Osteoblast (primary cell): Measurements from ENCODE around the gene TNPO2. TPM values are rescaled to one million over a fixed set of nuclear protein-coding genes. Genes with fewer than 3 reads are reported as not detected.

ENCODE experiments used
- DNase-seq: peaks from one replicate; pipeline ENCODE4 v3.0.0; 2011; ENCODE audit warnings: low spot score, mixed read lengths; ENCODE audit not compliant: insufficient read length; ENCODE audit errors: missing footprints
- H2AFZ ChIP-seq: 2 replicates; pipeline ENCODE4 v1.6.0; 2011; ENCODE audit warnings: mild to moderate bottlenecking, low read length
- H3K27ac ChIP-seq: 2 replicates; pipeline ENCODE4 v1.5.1; 2011; ENCODE audit warnings: mild to moderate bottlenecking, low read depth, low read length, moderate library complexity
- H3K27me3 ChIP-seq: 2 replicates; pipeline ENCODE4 v1.6.0; 2012; ENCODE audit warnings: mild to moderate bottlenecking, control low read depth, inconsistent platforms, low read length, moderate library complexity; ENCODE audit not compliant: insufficient read depth
- H3K36me3 ChIP-seq: 2 replicates; pipeline ENCODE4 v1.5.1; 2011; ENCODE audit warnings: mild to moderate bottlenecking, low read length, control low read depth, moderate library complexity; ENCODE audit not compliant: insufficient read depth
- H3K4me1 ChIP-seq: 2 replicates; pipeline ENCODE4 v1.5.1; 2011; ENCODE audit warnings: mild to moderate bottlenecking, low read length, control low read depth, moderate library complexity; ENCODE audit not compliant: insufficient read depth
- H3K4me2 ChIP-seq: 2 replicates; pipeline ENCODE4 v1.6.0; 2011; ENCODE audit warnings: mild to moderate bottlenecking, low read length; ENCODE audit not compliant: insufficient read depth
- H3K4me3 ChIP-seq: fragments of 200-600 bp; sonication (generic); 3 replicates; pipeline ENCODE4 v1.5.1; 2012; ENCODE audit warnings: mild to moderate bottlenecking, low read length, inconsistent platforms; ENCODE audit not compliant: insufficient read depth
- H3K79me2 ChIP-seq: 2 replicates; pipeline ENCODE4 v1.6.0; 2012; ENCODE audit warnings: mild to moderate bottlenecking, low read length, control low read depth, inconsistent platforms; ENCODE audit not compliant: insufficient read depth
- H3K9me3 ChIP-seq: 2 replicates; pipeline ENCODE4 v1.5.1; 2011; ENCODE audit warnings: low read depth, low read length, control low read depth
- H4K20me1 ChIP-seq: 2 replicates; pipeline ENCODE4 v1.6.0; 2012; ENCODE audit warnings: mild to moderate bottlenecking, low read length, control low read depth; ENCODE audit not compliant: insufficient read depth
- CTCF ChIP-seq: IDR thresholded peaks from 2 replicates; pipeline ENCODE4 v1.5.1; 2011; ENCODE audit warnings: mild to moderate bottlenecking, low read depth, low read length, moderate library complexity; ENCODE audit errors: extremely low read depth
- total RNA-seq: library from RNA; depleted of rRNA; stranded (reverse); fragments of >200 nt; gene quantifications from 2 replicates; pipeline ENCODE4 v1.2.3, GENCODE V29; 2012

TNPO2 gene
- total RNA-seq, 1 donor: 36.6 TPM

GRCh38 chr19:12696366-12697335 lies 27.1 kb downstream of the TNPO2 start, which contains the start of gene FBXW9:
TSS of gene FBXW9 (minus strand) at chr19:12696631. CDS start at chr19:12696581, 50 bp downstream.
- H3K27me3 ChIP-seq: no peaks in the 10 kb centered on the region
- H2AFZ ChIP-seq: peak within 1 kb of the TSS; percentile 83
- DNase-seq: peak; percentile 100
- peaks cover 36% of the 10 kb centered on the region for H3K36me3 ChIP-seq
- H3K9me3 ChIP-seq: no peaks in the 10 kb centered on the region
- H3K27ac ChIP-seq: peak within 1 kb of the TSS; percentile 67
- TF ChIP-seq CTCF: no peak
- peak within 1 kb of the TSS; percentile 90 for H3K4me3 ChIP-seq
- H4K20me1 ChIP-seq: no peaks in the 10 kb centered on the region
- H3K79me2 ChIP-seq: peaks cover 16% of the 10 kb centered on the region
- peak within 1 kb of the TSS; percentile 88 for H3K4me2 ChIP-seq
- peaks cover 9% of the 10 kb centered on the region for H3K4me1 ChIP-seq

- peak overlapping the region; percentile 67 for H3K27ac ChIP-seq
These were observed 27.8 kb downstream of the TNPO2 start for GRCh38 chr19:12695997-12696365.

GRCh38 chr19:12695514-12695913 lies 28.2 kb downstream of the TNPO2 start:
- no peaks in the 10 kb centered on the region for H4K20me1 ChIP-seq
- H3K4me1 ChIP-seq: peaks cover 9% of the 10 kb centered on the region
- no peak overlapping the region for H3K27ac ChIP-seq
- no peaks in the 10 kb centered on the region for H3K27me3 ChIP-seq
- TF ChIP-seq CTCF: no peak
- H3K4me2 ChIP-seq: peak overlapping the region; percentile 88
- peaks cover 16% of the 10 kb centered on the region for H3K79me2 ChIP-seq
- no peaks in the 10 kb centered on the region for H3K9me3 ChIP-seq
- peaks cover 25% of the 10 kb centered on the region for H3K36me3 ChIP-seq
- DNase-seq: peak; percentile 60
- peak overlapping the region; percentile 20 for H2AFZ ChIP-seq
- H3K4me3 ChIP-seq: peak overlapping the region; percentile 90

More at GRCh38 chr19:12695997-12696365, 27.8 kb downstream of the TNPO2 start:
- Histone ChIP-seq H3K4me2 (peak overlapping the region; percentile 88), H3K9me3 (no peaks in the 10 kb centered on the region), H3K4me3 (peak overlapping the region; percentile 90), H3K36me3 (peaks cover 29% of the 10 kb centered on the region), H3K27me3 (no peaks in the 10 kb centered on the region), H3K4me1 (peaks cover 9% of the 10 kb centered on the region), H4K20me1 (no peaks in the 10 kb centered on the region), H2AFZ (peak overlapping the region; percentile 83), H3K79me2 (peaks cover 16% of the 10 kb centered on the region)
- DNase-seq: no peak
- TF ChIP-seq CTCF: no peak

- Histone ChIP-seq H2AFZ (no peak overlapping the region), H3K27me3 (no peaks in the 10 kb centered on the region), H3K4me2 (peak overlapping the region; percentile 88), H3K4me3 (no peak overlapping the region), H4K20me1 (no peaks in the 10 kb centered on the region), H3K36me3 (peaks cover 24% of the 10 kb centered on the region), H3K79me2 (peaks cover 16% of the 10 kb centered on the region), H3K9me3 (no peaks in the 10 kb centered on the region), H3K4me1 (peaks cover 9% of the 10 kb centered on the region), H3K27ac (no peak overlapping the region)
- peak; percentile 25 for DNase-seq
- no peak for TF ChIP-seq CTCF
These were observed 28.6 kb downstream of the TNPO2 start for GRCh38 chr19:12695096-12695495.
